Fibroblast of peridontal ligament (primary cell): ENCODE measurements around the gene ZC3H14.

Experiments
- DNase-seq: peaks from one replicate; pipeline ENCODE4 v3.0.0-alpha.2; 2010; ENCODE audit errors: extremely low read depth

ZC3H14 gene

DNA sequence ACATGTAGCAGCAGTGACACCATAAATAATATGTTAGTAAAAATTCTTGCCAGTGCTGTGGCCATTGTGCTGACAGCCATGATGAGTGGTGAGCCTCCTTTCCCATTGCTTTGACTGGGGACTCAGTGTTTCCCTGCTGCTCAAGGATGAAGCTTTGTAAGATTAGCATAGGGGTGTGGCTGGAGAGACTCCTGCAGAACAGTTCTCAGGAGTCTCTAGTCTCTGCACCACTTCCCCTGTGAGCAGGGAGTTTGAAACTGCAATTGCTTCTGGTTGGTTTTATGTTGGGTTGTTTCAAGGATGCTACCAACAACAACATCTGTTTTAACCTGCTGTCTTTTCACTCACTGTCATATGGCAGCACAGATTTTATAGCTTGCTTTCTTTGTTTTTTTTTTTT lies 41.4 kb downstream of the ZC3H14 start:
- DNase-seq: no peak

DNA sequence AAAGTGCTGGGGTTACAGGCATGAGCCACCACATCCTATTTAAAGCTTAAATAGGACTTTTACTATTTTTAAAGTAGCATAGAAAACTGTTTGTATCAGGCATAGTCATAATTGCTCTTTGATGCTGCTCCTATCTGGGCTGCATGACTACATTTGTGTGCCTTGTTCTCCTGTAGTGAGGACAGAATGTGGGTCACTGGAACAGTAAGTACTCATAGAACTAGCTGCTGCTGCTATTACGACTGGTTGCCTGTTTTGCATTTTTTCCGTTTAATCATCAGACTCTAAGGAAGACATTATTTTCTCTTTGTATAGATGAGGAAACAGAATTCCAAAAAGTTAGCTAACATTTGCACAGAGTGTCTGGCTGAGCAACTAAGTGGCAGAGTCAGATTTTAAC lies 42.8 kb downstream of the ZC3H14 start:
- DNase-seq: no peak

GRCh38 chr14:88607829-88608228 lies 45.0 kb downstream of the ZC3H14 start:
- no peak for DNase-seq

DNA sequence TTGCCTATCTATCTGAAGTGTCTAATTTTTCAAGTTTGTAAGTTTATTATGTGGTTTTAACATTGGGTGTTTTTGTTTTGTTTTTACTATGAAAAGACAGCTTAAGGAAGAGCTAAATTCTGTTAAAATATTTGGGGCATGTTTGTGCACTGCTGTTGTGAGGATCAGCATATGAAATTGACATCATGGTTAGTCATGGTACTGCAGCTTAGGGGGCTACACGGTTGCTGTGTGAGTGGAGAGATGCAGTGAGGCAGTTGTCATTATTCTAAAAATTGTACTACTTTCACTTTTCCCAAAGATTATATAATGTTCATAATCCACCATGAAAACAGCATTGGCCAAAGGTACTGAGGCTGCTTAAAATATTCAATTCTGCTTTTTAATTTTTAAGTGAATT lies 49.0 kb downstream of the ZC3H14 start:
- DNase-seq: peak; percentile 16

- DNase-seq: peak; percentile 7
Measured at GRCh38 chr14:88612981-88613380, 50.1 kb downstream of the ZC3H14 start.

GRCh38 chr14:88613552-88614010 lies 50.7 kb downstream of the ZC3H14 start:
- peak; percentile 64 for DNase-seq

GRCh38 chr14:88614218-88614907 lies 51.5 kb downstream of the ZC3H14 start:
- DNase-seq: peak; percentile 86

GRCh38 chr14:88616697-88617096 lies 53.9 kb downstream of the ZC3H14 start:
- no peak for DNase-seq

DNA sequence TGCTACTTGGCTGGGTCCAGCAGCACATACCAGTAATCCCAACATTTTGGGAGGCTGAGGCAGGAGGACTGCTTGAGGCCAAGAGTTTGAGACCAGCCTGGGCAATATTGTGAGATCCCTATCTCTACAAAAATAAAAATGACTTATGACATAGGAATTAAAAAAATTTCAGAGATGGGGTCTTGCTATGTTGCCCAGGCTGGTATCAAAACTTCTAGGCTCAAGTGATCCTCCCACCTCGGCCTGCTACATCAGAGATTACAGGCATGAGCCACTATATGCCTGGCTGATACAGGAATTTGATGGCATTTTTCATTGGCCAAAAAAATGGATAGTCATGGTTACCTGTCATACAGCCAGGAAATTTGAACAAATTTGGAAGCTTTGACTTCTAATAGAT lies 54.6 kb downstream of the ZC3H14 start:
- DNase-seq: no peak

- no peak for DNase-seq
Measured at GRCh38 chr14:88618476-88618875, 55.6 kb downstream of the ZC3H14 start.

DNA sequence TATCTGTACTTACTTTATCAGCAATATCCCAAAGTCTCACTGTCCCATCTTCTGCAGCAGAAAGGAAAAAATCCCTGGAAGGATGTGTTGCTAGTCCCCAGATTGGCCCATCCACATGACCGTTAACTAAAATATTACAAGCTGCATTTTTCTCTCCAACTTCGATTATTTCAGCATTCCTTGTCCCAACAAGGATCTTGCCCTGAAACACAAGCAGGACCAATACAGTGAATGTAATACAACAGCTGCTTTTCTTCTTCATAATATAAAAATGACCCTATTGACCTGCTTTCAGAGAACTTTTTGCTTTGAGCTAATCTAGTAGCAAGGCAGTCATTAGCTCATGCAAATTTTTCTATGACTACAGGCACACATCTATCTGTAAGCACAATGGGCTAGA lies 58.3 kb downstream of the ZC3H14 start:
- peak; percentile 22 for DNase-seq

DNA sequence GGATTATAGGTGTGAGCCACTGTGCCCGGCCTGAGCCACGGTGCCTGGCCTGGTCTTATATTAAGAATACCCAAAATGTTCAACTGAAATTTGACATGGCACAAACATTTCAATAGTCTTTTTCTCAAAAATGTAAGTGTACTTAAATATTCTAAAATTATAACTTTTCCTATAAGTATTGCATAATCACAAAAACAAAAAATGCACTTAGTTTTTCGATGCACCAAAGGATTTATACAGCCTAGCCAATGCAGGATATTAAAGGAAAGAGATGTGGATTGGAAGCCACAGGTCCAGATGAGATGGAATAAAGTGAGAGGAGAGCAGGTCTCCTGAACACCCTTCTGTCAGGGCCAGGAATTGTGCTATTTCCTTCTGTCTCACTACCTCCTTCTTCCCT lies 62.8 kb downstream of the ZC3H14 start:
- no peak for DNase-seq

- DNase-seq: no peak
Measured at GRCh38 chr14:88628033-88628432, 65.2 kb downstream of the ZC3H14 start.

GRCh38 chr14:88628462-88628861 lies 65.6 kb downstream of the ZC3H14 start:
- no peak for DNase-seq

GRCh38 chr14:88630565-88630964 lies 67.7 kb downstream of the ZC3H14 start:
- DNase-seq: peak; percentile 87

DNA sequence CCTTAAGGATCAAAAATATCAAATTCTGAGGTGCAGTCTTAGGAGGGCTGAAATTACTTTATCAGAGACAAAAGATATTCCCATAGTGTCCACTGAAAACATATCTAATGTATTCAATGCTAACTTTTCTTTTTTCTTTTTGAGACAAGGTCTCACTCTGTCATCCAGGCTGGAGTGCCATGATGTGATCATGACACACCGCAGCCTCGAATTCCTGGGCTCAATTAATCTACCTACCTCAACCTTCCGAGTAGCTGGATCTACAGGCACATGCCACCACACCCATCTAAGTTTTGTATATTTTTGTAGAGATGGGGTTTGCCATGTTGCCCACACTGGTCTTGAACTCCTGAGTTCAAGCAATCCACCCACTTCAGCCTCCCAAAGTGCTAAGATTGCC lies 68.3 kb downstream of the ZC3H14 start:
- no peak for DNase-seq

- DNase-seq: no peak
Measured at GRCh38 chr14:88632512-88632911, 69.7 kb downstream of the ZC3H14 start.

DNA sequence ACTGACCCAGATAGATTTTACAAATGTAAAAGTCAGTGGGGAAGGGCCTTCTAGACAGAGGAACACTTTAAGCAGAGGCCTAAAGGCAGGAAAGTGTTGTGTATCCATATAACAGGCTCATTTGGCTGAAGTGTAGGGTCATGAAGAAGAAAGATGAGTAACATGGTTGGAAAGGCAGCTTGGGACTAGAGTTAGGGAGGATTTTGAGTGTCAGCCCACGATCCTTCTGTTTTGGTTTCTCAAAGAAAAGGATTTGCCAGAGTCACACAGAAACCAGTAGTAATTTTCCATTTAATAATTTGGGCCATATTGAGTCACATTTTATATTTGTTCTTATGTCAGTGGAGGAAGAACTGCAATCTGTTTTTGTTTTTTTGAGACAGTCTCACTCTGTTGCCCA lies 76.4 kb downstream of the ZC3H14 start:
- DNase-seq: peak; percentile 4

- DNase-seq: no peak
Measured at GRCh38 chr14:88660056-88660455, 97.2 kb downstream of the ZC3H14 start.

- peak; percentile 87 for DNase-seq
Measured at GRCh38 chr14:88667555-88668273, 104.9 kb downstream of the ZC3H14 start.

- no peak for DNase-seq
Measured at GRCh38 chr14:88668448-88669116, 105.7 kb downstream of the ZC3H14 start.

DNA sequence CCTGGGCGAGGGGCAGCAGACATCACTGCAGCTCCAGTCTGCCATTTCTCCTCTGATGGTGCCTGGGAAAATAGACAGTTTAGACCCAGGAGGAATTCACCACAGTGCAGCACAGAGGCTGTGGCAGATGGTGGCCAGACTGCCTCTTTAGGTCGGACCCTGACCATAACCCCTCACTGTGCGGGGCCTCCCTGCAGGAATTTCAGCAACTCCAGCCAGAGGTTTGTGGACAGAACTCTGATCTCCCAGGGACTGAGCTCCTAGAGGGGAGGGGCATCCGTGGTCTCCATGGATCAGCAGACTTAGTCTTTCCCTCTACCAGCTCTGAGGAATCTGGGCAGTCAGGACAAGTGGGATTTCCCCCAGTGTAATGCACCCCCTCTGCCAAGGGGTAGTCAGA lies 106.5 kb downstream of the ZC3H14 start:
- no peak for DNase-seq
